Central memory CD8-positive, alpha-beta T cell (primary cell): ENCODE results near the gene OVAAL.
A peak's percentile ranks its signal among the peaks of the same experiment; 100 is the strongest.

ENCODE experiments used
- ATAC-seq: fragments of 150-1000 bp; cut with Tn5 transposase; replicated peaks from 2 replicates; pipeline ENCODE4 v1.10.0; 2022; ENCODE audit warnings: mild to moderate bottlenecking, moderate FRiP score, moderate number of reproducible peaks; ENCODE audit not compliant: poor library complexity, severe bottlenecking; ENCODE audit errors: extremely low read depth
- DNase-seq, 2 donors: peaks; one replicate each; pipeline ENCODE4 v3.0.0; 2021; ENCODE audit warnings: low spot score in 2 of 2
- H3K27ac Mint-ChIP-seq: one replicate; pipeline ENCODE4 v1.8.0; 2022; ENCODE audit warnings: low read depth, mild to moderate bottlenecking, moderate library complexity, mixed read lengths
- H3K27me3 Mint-ChIP-seq: one replicate; pipeline ENCODE4 v1.8.0; 2022; ENCODE audit warnings: mixed read lengths
- H3K36me3 Mint-ChIP-seq: one replicate; pipeline ENCODE4 v1.8.0; 2022; ENCODE audit warnings: mild to moderate bottlenecking, moderate library complexity, mixed read lengths; ENCODE audit not compliant: insufficient read depth
- H3K4me1 Mint-ChIP-seq: one replicate; pipeline ENCODE4 v1.8.0; 2022; ENCODE audit warnings: mixed read lengths
- H3K4me3 Mint-ChIP-seq: one replicate; pipeline ENCODE4 v1.8.0; 2022; ENCODE audit warnings: mild to moderate bottlenecking, moderate library complexity, mixed read lengths
- H3K9me3 Mint-ChIP-seq: one replicate; pipeline ENCODE4 v1.8.0; 2022; ENCODE audit warnings: mixed read lengths

The OVAAL gene

DNA sequence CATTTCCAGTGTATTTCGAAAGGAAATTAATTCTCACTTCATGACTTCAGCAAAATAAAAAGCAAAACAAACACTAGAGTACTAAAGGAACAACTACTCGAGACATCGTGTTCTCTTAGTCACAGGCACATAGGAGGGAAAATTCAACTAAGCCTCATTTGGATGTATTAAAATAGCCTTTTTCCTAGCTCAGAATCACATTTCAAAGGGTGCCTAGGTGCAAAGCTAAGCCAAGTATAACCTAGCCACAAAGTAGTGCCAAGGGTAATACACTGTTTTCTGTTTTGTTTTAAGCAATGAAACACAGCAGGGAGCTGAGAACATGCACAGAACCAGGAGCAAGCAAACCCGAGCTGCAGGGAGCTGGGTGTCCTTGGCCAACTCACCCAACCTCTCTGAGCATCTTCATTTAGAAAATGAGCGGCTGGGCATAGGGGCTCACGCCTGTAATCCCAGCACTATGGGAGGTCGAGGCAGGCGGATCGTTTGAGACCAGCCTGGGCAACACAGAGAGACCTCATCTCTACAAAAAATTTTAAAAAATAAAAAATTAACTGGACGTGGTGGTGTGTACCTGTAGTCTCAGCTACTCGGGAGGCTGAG is 29.8 kb upstream of the OVAAL start:
- Mint-ChIP-seq H3K36me3 (no peaks in the 10 kb centered on the region), H3K9me3 (no peaks in the 10 kb centered on the region), H3K27ac (no peak overlapping the region), H3K4me1 (no peaks in the 10 kb centered on the region), H3K27me3 (peaks cover 14% of the 10 kb centered on the region), H3K4me3 (no peak overlapping the region)
- no peak for DNase-seq
- ATAC-seq, result no peak

DNA sequence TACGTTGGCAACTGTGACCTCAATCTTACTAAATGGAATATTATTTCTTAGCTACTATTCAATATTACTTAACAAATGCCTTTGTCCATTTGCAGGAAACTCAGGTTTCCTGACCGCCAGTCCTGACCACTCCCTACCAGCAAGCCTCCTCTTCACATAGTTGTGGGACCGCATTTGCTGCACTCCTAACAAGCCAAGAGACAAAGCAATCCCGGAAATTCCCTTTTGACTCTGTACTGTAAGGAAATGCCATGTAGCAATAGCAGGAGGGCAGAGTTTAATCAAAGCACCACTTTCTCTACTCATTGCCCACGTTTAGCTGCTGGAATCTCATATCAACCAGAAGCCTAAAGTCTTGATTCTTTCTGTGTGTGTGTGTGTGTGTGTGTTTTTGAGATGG is 28.3 kb upstream of the OVAAL start:
- no peak overlapping the region for H3K4me3 Mint-ChIP-seq
- no peak overlapping the region for H3K27ac Mint-ChIP-seq
- no peaks in the 10 kb centered on the region for H3K36me3 Mint-ChIP-seq
- H3K4me1 Mint-ChIP-seq, result no peaks in the 10 kb centered on the region
- H3K27me3 Mint-ChIP-seq, result peaks cover 28% of the 10 kb centered on the region
- no peak for ATAC-seq
- DNase-seq, result no peak
- H3K9me3 Mint-ChIP-seq, result no peaks in the 10 kb centered on the region

DNA sequence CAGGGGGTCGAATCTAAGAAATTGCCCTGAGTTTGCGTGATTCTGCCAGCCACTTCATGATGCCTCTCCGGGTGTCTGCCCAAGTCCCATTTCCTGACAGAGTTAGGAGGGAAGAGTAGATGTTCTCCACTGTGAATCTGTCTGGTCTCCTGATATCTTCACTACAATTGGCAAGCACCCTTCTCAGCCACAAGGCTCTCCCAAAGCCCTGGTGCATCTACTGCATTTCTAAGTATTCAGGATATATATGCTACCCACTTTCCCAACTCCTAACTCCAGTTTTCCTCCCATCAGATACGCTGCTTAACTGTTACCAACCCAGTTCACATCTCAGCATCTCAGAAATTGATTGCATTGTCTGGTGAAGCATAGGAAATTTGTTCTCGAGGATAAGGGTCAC is 25.9 kb upstream of the OVAAL start:
- no peak for DNase-seq
- no peak overlapping the region for H3K27ac Mint-ChIP-seq
- H3K27me3 Mint-ChIP-seq, result peaks cover 31% of the 10 kb centered on the region
- H3K36me3 Mint-ChIP-seq, result no peaks in the 10 kb centered on the region
- H3K4me1 Mint-ChIP-seq, result no peaks in the 10 kb centered on the region
- no peaks in the 10 kb centered on the region for H3K9me3 Mint-ChIP-seq
- ATAC-seq, result no peak
- no peak overlapping the region for H3K4me3 Mint-ChIP-seq

DNA sequence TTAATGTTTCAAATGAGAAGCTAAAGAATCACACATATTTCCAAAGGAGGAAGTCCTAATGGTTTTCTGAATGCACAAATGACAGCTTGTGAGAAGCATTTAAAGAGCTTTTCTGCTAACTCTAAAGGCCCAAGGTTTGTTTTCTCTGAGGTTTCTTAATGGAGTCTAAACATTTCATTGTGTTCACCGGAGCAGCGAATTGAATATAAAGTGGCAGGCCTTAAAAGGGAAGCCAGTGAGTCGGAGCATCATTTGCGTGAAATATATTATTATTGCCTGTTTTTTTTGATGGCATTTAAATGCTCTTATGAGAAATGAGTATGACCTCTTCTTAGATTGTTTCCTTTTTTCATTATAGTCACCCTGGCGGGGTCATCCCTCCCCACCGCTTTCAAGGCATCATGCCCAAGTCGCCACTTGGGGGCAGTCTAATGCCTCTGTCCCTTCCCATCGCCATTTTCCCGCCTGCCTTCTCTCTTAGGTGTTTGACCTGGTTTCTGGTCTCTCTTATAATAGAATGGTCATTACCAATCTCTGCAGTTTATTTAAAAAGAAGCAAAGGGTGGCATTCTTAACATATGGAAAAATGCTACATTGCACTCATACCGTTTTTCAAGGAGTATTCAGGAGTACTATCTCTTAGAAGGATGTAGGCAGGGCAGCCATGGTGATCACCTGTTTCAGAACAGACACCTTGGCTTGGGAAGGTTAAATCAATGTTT is 25.3 kb upstream of the OVAAL start:
- Mint-ChIP-seq H3K4me3 (no peak overlapping the region), H3K9me3 (no peaks in the 10 kb centered on the region)
- peak; percentile 23 to 28 for DNase-seq

GRCh38 chr1:180534214-180534613 is 24.6 kb upstream of the OVAAL start:
- Mint-ChIP-seq H3K36me3 (no peaks in the 10 kb centered on the region), H3K4me1 (no peaks in the 10 kb centered on the region), H3K9me3 (no peaks in the 10 kb centered on the region), H3K27ac (no peak overlapping the region), H3K27me3 (peaks cover 31% of the 10 kb centered on the region), H3K4me3 (no peak overlapping the region)
- ATAC-seq, result no peak
- no peak for DNase-seq

More for the DNA sequence above, 25.3 kb upstream of the OVAAL start:
- H3K4me1 Mint-ChIP-seq, result no peaks in the 10 kb centered on the region
- H3K36me3 Mint-ChIP-seq, result no peaks in the 10 kb centered on the region
- H3K27me3 Mint-ChIP-seq, result peaks cover 31% of the 10 kb centered on the region
- no peak overlapping the region for H3K27ac Mint-ChIP-seq
- ATAC-seq, result peak; percentile 52

GRCh38 chr1:180535418-180535999 is 23.3 kb upstream of the OVAAL start:
- Mint-ChIP-seq H3K4me3 (no peak overlapping the region), H3K36me3 (no peaks in the 10 kb centered on the region), H3K9me3 (no peaks in the 10 kb centered on the region), H3K27ac (no peak overlapping the region), H3K27me3 (peaks cover 22% of the 10 kb centered on the region), H3K4me1 (no peaks in the 10 kb centered on the region)
- DNase-seq (no peak), ATAC-seq (no peak)

GRCh38 chr1:180536821-180537372 is 21.9 kb upstream of the OVAAL start:
- ATAC-seq (no peak), DNase-seq (no peak)
- H3K9me3 Mint-ChIP-seq, result no peaks in the 10 kb centered on the region
- no peaks in the 10 kb centered on the region for H3K4me1 Mint-ChIP-seq
- H3K27me3 Mint-ChIP-seq, result peaks cover 22% of the 10 kb centered on the region
- no peaks in the 10 kb centered on the region for H3K36me3 Mint-ChIP-seq
- no peak overlapping the region for H3K27ac Mint-ChIP-seq
- H3K4me3 Mint-ChIP-seq, result no peak overlapping the region

GRCh38 chr1:180539136-180539535 is 19.6 kb upstream of the OVAAL start:
- H3K4me1 Mint-ChIP-seq, result no peaks in the 10 kb centered on the region
- ATAC-seq (no peak), DNase-seq (no peak)
- peaks cover 20% of the 10 kb centered on the region for H3K27me3 Mint-ChIP-seq
- H3K27ac Mint-ChIP-seq, result no peak overlapping the region
- no peak overlapping the region for H3K4me3 Mint-ChIP-seq
- no peaks in the 10 kb centered on the region for H3K36me3 Mint-ChIP-seq
- no peaks in the 10 kb centered on the region for H3K9me3 Mint-ChIP-seq

DNA sequence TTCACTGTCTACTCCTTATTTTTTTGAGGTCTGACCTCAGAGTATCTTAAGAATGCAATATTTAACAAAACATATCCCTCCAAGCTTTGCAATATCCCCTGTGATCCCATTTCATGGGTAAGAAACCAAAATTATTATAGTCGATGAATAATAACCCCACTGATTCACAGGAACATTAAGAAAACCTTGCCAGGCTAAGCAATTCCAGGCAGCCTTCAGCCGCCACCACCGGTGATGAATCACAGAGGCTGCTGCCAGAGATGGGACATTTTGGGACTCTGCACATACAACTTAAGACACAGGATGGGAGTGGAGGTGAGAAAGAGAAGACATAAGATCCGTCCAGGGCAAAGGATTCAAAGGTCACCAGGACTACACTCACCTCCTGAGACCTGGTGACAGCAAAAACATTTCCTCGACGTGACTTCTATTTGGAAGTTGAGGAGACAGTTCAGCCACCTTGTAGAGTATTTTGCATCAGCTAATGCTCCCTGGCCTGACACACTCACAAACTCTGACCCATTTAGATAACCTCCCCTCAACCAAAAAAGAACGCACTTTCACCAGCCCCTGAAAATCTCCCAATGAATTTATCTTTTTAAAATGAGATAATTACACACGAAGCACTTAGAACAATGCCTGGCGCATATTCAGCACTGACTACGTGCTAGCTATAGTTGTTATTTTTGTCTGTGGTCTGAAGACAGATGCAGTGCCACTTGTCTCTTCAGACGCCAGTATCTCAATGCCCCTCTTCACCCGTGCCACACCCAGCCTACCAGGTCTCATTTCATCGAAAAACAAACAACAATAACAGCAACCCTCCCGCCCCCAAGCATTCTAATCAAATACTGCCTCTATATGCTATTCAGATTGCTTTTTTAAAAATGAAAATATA is 17.8 kb upstream of the OVAAL start:
- Mint-ChIP-seq H3K4me3 (no peak overlapping the region), H3K9me3 (no peaks in the 10 kb centered on the region), H3K4me1 (no peaks in the 10 kb centered on the region), H3K27ac (no peak overlapping the region), H3K36me3 (no peaks in the 10 kb centered on the region), H3K27me3 (peaks cover 16% of the 10 kb centered on the region)
- ATAC-seq, result no peak
- no peak for DNase-seq

DNA sequence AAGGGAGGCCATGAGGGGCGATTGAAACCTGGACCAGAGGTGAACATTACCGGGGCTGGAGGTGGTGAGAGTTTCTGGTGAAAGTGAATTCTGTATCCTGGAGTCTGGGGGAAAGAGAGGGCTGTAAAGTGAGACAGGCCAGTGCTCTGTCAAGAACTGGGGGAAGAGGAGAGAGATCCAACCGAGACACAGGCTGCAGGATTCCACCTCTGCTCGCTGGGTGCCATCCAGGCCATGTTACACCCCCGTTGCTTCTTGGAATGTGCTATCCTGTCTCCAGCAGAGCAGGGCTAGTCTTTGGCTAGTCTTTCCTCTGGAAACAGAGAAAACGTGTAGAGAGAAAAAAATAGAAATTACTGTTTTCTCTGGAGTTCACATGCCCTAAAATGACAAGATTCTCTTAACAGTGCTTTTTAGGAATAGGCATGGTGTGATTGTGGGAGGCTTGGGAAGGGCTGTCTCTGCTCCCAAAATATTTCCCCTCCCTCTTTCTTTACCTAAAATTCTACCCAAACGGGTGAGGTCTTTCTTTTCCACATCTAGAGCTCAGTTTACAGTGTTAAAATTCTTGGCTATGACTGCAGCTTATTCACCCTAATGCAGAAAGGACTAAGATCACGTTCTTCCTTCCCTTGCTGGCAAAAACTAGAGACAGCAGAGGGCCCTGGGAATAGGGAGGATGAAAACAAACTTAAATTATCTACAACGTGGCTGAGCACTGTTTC is 16.5 kb upstream of the OVAAL start:
- ATAC-seq (no peak), DNase-seq (no peak)
- no peak overlapping the region for H3K27ac Mint-ChIP-seq
- no peak overlapping the region for H3K4me3 Mint-ChIP-seq
- H3K36me3 Mint-ChIP-seq, result no peaks in the 10 kb centered on the region
- H3K9me3 Mint-ChIP-seq, result no peaks in the 10 kb centered on the region
- H3K27me3 Mint-ChIP-seq, result peaks cover 16% of the 10 kb centered on the region
- H3K4me1 Mint-ChIP-seq, result no peaks in the 10 kb centered on the region

GRCh38 chr1:180542838-180543145 is 16.0 kb upstream of the OVAAL start:
- H3K4me1 Mint-ChIP-seq, result no peaks in the 10 kb centered on the region
- peaks cover 16% of the 10 kb centered on the region for H3K27me3 Mint-ChIP-seq
- no peak overlapping the region for H3K27ac Mint-ChIP-seq
- H3K36me3 Mint-ChIP-seq, result no peaks in the 10 kb centered on the region
- DNase-seq (no peak), ATAC-seq (no peak)
- no peak overlapping the region for H3K4me3 Mint-ChIP-seq
- no peaks in the 10 kb centered on the region for H3K9me3 Mint-ChIP-seq

- Mint-ChIP-seq H3K27me3 (peaks cover 22% of the 10 kb centered on the region), H3K27ac (no peak overlapping the region)
- ATAC-seq, result no peak
Observed at GRCh38 chr1:180544050-180544449, 14.7 kb upstream of the OVAAL start.

More at GRCh38 chr1:180544050-180544449, 14.7 kb upstream of the OVAAL start:
- no peaks in the 10 kb centered on the region for H3K9me3 Mint-ChIP-seq
- DNase-seq, result no peak
- H3K36me3 Mint-ChIP-seq, result peaks cover 1% of the 10 kb centered on the region
- no peak overlapping the region for H3K4me3 Mint-ChIP-seq
- H3K4me1 Mint-ChIP-seq, result no peaks in the 10 kb centered on the region
